ENCODE results near the gene SUMF1.

SUMF1 gene

DNA sequence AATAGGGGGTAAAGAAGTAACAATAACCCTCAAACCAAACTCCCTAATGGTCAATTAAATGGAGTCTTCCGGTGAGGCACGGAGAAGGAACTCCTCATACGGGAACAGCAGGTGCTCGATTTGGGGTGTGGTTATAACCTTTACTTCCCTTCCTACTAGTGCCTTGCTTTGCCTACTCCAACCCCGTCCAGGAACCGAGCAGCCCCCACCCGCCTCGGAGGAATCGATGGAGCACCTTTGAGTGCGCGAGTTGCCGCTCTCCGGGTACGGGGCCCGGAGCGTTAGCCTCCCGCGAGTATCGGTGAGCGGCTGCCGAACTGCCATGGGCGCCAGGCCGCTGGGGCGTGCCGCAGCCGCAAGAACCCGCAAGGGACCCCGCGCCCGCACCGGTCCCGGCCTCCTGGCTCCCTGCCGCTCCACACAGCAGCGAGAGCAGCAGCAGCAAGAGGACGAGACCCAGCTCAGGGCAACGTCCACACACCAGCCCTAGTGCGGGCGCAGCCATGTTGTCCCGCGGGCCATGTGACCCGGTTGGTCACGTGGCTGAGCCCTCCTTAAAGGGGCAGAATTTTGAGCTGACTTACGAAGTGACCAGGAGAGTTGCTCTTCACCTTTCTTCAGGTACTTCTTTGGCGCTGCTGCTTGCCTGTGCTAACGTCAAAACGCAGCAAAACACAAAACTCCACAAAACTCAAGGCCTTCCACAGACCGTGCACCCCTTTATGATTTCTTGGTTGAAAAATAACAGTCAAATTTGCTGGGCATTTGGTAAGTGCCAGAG is at the start of gene SUMF1:
SUMF1 (minus strand) TSS at position 529 of the 781 bp plus-strand sequence; CDS start at position 505, 24 bp downstream.
- DNase-seq (ENCODE audit: low read depth, low spot score) = peak; percentile 46

DNA sequence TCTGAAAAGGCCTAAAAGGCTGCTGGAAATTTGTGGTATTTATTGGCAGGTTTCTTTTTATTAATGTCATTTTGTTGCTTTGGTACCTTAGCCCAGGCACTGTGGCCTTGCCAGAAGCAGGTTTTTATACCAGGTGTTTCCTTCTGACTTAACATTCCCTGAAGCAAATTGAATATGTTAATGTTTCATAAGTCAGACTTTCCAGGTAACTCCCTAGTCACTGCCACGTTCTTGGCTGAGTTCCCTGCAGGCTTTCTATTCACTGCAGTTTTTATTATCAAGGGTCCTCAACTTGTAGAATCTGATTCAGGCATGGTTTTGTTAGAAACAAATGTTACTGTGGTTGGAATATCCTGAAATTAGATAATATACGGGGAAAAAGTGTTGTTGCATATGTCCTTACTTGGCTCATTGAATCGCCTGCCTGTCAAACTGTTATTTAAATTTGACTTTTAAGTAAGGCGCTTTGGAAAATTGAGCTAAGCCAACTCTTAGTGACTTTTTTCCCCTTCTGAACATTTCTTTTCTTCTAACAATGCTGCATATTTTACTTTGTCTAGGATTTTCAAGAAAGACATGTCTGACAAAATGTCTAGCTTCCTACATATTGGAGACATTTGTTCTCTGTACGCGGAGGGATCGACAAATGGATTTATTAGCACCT is 49.0 kb upstream of the SUMF1 start:
- no peak for DNase-seq (ENCODE audit: low read depth, low spot score)

DNA sequence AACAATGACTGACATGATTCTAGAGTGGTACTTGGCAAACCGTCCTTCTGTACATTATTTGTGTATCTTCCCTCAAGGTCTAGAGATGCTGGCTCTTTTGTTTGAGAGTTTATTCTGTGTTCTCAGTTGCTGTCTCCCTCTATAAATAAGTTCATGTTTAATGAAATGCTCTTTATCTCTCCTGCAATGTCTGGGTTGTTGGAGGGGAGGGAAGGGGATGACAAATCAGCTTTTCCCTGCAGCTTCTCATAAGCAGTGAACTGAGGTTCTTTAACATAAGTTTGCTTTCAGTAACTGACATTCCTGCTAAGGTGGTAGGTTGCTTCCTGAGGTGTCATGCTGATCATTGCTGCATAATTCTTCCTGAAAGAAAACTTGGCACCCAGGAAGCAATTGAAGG is 47.8 kb upstream of the SUMF1 start:
- DNase-seq (ENCODE audit: low read depth, low spot score) = no peak

DNA sequence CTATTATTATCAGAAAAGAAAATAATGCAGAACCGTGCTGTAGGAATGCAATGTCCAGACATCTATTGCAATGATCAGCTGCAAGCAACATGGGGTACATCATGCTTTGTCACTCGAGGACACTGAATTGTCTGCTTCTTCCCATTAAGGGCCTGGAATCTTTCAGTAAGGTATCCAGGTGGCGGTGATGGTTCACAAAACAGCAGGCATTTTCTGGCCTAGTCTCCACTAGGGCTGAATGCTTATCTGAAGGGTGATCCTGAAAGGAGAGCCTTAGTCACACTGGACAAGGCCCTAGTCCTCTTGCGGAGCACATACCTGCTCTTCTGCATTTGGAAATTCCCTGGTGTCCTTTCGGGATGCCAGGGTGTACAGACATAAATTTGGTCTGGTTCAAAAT is 47.3 kb upstream of the SUMF1 start:
- no peak for DNase-seq (ENCODE audit: low read depth, low spot score)

DNA sequence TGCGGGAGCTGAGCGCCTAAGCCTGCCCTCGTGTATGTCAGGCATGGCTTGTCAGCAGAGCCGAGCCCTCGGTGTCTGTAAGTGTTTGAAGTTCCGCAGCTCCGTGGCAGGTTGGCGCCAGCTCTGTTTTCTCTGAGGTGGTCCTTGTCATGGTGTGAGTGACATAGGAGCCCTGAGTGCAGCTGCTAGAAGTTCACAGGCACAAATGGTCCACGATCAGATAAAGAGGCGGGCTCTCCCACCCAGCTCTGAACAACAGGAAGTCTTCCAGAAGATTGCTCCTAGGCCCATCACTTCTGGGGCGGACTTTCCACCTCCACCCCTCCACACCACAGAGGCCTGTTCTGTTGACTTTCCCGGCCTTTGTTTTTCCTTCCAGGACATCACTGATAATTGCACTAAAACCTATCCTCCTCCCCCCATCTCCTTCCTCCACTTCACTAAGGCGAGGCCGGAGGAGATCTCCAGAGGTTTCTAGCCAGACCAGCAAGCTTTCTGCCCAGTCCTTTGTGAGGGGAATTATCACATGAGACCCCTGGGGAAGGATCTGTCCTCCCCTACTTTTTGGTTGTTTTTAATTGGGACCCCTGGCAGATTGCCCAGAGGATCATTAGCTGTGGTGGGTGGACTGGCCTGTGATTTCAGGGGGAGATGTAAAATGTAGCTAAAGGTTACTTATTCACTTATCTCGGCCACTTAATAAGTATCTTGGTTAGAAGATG is 46.0 kb upstream of the SUMF1 start:
- DNase-seq (ENCODE audit: low read depth, low spot score) = no peak

DNA sequence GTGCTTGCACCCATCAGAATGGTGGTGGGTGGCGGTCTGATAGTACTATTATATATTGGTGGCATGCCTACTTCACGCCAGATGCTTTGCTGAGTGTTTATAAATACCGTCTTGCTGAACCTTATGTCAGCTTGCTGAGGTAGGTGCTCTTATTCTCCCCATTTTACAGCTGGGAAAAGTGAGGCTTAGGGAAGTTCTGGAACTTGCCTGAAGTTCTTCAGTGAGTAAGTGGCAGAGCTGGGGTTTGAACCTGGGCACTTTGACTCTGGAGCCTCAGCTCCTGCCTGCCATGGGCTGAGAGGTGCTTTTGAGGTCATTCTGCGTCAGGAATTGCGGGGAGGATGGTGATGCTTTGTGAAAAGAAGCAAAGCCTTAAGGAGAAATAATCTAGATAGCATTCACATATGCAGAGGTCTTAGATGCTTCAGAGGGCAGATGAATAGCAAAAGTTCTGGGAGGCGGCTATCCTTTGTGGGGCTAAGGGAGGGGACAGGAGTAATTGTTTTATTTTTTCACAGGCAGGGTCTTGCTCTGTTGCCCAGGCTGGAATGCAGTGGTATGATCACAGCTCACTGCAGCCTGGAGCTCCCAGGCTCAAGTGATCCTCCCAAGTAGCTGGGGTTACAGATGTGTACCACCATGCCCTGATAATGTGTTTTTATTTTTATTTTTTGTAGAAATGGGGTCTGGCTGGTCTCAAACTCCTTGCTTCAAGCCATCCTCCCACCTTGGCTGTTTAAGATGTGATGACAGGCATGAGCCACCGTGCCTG is 44.6 kb upstream of the SUMF1 start:
- DNase-seq (ENCODE audit: low read depth, low spot score) = no peak

DNA sequence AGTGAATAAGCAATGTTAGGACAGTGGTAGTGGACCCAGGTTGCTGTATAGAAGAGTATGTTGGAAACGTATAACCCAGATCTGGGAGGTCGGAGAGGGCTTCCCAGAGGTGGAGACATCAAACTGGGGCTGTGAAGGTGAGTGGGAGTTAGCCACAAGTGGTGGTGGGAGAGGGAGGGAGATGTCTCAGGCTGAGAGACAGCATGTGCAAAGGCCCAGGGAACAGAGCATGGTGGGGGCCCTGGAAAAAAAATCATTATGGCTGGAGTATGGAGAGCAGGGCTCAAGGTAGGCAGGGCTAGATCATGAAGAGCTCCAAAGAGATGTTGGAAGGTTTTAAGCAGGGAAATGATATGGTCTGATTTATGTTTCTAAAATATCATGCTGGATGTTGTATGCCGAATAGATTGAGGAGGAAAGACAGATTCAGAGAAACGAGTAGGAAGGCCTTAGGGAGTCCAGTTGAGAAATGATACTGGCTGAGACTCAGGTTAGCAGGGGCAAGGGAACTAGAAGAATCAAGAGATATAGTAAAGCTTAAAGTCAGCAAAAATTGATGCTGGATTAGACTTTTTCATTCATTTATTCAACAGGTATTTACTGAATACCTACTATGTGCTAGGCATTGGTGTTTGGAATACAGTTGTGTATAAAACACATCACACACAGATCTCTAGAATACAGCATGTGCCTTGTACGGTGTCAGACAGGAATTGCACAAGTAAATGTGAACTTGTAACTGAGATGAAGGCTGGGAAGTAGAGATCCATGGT is 43.1 kb upstream of the SUMF1 start:
- no peak for DNase-seq (ENCODE audit: low read depth, low spot score)

DNA sequence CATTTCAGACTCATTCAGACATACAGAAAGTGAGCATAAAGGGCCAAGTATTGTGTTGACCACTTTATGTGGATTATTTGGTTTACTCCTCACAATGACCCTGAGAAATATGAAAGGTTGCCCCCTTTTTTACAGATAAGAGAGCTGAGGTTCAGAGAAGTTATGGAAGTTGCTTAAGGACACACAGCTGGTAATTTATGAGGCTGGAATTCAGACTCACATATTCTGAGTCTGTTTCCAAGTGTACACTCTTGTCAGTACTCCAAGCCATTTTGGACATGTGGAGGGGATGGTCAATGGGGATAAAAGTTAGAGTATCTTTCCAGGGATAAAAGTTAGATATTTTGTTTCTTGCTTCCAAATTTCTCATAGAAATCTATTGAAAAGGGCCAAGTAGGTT is 42.0 kb upstream of the SUMF1 start:
- DNase-seq (ENCODE audit: low read depth, low spot score) = no peak

DNA sequence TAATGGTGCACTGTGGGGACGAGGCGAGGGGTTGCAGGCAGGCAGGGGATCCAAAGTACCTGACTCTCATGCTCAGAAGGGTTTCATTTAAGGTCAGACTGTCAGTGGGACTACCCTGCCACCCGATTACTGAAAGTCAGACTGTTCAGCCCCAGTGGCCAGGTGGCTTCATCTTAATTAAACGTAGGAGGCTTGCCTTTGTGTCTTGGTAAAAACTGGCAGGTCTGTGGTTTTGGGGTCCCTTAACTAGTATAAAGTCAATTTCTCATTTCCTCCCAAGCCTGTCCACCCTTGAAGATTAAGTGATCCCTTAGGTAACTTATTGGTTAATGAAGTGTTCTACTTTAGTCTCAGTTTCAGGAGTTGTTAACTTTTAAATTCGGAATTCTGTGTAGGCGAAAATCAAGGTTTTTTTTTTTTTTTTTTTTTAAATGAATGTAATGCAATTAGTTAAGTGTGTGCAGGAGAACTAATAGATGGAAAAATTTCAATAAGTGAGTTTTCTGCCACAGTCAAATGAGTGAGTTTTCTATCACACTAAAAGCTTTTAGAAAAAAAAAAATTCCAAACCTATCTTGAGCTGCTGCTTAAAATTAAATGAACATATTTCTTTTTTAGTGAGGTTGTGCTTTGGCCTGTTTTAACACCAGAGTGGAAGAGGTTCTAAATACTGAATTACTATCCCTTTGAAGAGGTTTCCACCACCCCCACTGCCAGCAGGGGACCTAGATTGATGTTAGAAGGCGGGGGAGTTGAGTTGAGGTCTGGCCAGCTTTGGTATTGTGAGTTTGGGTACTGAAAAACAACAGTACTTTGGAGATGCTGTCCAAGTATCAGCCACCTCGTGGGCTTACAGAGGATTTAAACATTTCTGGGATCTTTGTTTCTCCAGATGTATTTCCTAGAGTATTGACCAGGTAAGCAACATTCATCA is 41.2 kb upstream of the SUMF1 start:
- no peak for DNase-seq (ENCODE audit: low read depth, low spot score)

DNA sequence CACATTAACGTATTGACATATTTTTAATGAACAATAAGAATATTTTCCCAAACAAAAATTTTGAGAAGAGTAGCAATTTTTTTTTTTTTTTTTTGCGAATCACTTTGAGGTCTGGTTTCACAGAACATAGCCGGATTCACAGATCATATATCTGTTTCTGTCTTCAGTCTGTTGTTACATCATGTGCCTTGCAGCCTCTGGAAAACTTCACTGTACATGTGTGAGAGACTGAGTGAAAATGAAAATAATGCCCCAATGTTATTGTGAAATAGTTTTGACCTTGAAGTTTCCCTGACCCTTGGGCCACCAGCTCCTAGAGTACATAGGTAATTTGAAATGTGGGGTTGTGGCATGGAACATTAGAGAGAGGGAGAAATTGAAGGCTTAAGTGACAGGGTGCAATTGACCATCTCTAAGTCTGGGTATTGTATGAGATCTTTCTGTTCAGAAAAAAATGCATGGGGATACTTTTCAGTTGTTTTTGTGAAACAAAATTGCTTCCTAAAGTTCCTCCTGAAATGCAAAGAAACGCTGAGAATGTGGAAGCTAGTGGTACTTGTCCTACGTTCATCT is 40.0 kb upstream of the SUMF1 start:
- no peak for DNase-seq (ENCODE audit: low read depth, low spot score)

DNA sequence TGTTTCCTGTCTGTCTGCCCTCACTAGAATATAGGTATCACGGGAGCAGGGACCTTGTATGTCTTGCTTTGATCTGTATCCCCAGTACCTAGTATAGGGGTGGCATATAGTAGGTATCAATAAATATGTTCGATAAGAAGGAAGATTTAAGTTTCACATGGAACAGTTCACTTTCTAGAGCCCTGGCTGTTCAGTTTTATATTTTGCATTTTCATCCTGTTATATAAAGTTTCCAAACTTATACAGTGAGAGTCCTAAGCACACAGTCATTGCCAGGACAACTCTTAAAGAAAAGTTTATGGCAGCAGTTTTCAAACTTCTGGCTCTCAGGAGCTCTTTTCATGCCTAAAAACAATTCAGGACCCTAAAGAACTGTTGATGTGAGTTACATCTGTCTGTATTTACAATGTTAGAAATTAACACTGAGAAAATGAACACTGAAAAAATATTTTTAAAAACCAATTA is 39.5 kb upstream of the SUMF1 start:
- DNase-seq (ENCODE audit: low read depth, low spot score) = no peak

DNA sequence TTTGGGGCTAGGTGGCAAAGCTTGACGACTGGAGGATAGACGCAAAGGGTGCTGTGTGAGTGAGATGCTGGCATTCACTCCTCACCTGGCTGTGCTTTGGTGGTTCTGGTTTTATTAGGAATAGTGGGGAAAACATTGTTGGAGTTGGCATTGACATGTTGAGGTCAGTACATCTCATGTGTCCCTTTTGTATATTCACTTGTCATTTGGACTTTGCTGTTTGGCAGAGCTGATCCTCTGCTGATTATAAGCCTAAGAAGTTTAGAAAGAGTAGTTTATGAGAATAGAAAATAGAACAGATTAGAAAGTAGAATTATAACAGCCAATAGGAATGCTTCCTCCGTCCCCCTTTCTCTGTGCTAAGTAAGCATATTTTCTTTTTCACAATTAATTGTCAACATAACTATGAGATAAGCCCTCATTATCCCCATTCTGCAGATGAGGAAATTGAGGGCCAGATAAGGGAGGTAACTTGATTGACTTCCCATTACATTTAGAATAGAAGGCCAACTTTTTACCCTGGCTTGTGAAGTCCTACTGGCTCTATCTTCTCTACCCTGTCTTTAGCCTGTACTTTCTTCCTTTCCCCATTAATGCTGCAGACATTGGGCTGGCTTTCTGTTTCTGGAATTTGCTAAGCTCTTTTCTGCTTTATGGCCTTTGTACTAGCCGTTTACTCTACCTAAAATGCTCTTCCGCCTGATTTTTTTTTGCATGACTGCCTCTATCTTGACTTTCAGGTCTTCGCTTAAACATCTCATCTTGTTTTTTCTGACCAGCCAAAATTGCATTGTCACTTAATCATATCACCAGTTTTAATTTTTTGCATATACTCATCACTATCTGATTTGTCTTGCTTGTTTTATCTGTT is 38.9 kb upstream of the SUMF1 start:
- DNase-seq (ENCODE audit: low read depth, low spot score) = no peak

DNA sequence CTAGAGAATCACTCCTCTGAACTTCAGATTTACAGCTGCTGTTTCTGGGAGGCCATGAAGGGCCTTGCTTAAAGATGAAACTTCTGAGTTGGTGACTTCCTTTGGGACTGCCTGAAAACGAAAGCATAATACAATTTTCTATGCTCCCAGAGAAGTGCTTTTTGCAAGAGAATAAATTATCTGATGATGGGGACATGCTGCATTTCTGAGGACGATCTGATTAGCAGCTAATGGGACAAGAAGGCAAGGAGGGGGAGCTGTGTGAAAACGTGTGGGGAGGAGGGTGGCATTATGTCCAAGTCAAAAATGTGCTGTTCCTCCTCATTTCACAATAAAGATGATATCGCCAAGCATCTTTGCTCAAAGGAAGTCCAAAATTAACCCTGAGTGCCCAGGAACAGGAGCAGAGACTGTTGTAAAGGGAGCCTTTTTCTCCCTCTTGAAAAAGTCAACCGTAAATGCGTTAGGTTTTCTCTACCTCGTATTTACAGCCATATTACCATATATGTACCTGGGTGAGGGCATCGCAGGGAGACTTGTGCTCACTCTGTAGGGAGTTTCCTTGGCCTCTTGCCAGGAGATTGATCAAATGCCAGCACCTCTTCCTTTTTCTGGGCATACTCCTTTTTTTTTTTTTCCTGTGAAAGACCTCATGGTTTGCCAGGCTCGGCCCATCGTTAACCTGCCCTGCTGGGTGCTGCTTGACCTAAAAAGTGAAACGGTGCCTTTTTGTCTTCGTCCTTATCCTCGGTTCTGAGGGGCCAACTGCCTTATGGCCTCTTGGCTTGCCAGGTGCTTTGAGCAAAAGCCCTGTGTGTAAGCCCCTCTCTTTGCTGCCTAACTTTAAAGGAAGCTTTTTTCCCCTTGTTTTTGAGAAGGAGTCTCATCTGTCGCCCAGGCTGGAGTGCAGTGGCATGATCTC is 37.5 kb upstream of the SUMF1 start:
- no peak for DNase-seq (ENCODE audit: low read depth, low spot score)

DNA sequence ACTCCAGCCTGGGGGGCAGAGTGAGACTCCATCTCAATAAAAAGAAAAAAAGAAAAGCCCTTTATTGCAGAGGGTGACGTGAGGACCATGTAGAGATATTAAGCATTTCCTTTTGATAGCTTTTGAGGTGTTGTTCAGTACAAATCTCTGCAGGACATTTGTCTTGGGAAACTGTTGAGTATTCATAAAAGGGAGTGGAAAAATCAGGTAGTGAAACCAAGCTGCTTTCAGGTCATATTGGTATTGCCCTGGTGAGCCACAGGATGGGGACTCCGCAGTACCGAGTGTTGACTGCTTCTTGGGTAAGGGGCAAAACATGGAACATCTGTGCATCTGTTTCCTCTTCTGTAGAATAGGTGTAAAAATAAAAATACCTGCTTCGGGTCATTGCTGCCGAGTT is 36.0 kb upstream of the SUMF1 start:
- DNase-seq (ENCODE audit: low read depth, low spot score) = no peak

DNA sequence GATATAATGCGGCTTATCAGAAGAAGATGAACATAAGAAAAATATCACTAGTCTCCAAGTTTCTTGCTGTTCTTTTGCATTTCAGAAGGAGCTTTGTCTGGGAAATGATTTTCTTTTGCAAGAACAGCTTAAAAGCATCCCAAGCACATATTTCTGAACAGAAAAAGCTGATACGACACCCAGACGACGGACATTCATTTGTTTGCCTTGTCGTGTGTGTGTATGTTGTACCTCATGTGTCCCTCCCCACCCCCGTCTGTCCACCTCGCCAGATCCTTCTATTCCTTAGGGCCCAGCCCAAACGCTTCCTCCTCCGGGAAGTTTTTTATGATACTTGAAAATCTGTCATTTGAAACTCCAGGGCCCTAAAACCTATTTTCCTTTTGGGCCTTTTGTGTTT is 34.9 kb upstream of the SUMF1 start:
- DNase-seq (ENCODE audit: low read depth, low spot score) = no peak

DNA sequence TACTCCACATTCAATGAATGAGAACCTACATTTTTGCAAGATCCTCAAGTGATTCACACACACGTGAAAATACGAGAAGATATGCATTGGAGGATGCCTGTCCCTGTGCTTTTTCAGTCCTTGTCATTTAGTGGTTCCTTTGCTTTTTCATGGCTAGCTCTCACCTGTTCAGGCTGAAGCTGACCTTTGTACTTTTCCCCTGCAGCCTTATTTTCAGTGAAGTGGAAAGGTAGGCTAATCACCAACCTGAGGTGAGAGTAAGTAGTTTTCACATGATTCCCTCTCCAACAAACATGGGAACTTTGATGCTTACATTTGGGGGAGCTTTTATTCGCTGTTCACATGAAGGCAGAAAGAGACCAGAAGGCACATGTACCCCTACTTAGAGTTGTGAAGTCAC is 34.4 kb upstream of the SUMF1 start:
- DNase-seq (ENCODE audit: low read depth, low spot score) = no peak

DNA sequence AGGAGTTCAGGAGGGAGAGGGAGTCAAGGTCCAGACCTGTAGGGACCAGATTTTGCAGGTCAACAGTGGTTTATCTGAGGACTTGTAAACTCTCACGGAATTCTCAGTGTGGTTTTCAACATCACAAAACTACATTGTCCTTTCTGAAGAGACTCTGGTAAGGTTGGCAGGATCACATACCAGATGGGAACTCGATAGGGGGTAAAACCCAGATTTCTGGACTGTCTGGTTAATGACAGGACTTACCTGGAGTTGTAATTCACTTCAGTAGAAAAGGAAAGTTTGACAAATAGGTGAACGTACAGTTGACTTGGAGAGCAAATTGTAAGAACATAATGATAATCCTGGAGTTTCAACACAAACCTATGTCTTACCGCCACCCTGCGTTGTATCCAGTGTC is 31.4 kb upstream of the SUMF1 start:
- no peak for DNase-seq (ENCODE audit: low read depth, low spot score)
